Panc1 (cell line): ENCODE data around the gene GGA1.

Experiments
- CTCF ChIP-seq: fragments of 450-650 bp; IDR thresholded peaks from 2 replicates; pipeline ENCODE4 v1.5.1; 2017; ENCODE audit warnings: mild to moderate bottlenecking
- POLR2AphosphoS5 ChIP-seq: IDR thresholded peaks from 2 replicates; pipeline ENCODE4 v1.6.1; 2012; ENCODE audit warnings: mild to moderate bottlenecking, low read depth, low read length, moderate library complexity
- REST ChIP-seq, 2 experiments: IDR thresholded peaks; 2 replicates each; pipeline ENCODE4 v1.6.1; 2011 to 2012; ENCODE audit warnings: low read depth in 2 of 2, control low read depth in 1 of 2, low read length in 1 of 2, mild to moderate bottlenecking in 1 of 2, moderate library complexity in 1 of 2; ENCODE audit not compliant: insufficient read depth in 1 of 2
- SIN3A ChIP-seq: IDR thresholded peaks from 2 replicates; pipeline ENCODE4 v1.6.1; 2012; ENCODE audit warnings: low read depth, mild to moderate bottlenecking, low read length, moderate library complexity, borderline replicate concordance; ENCODE audit not compliant: insufficient read depth
- TCF7L2 ChIP-seq: IDR thresholded peaks from 2 replicates; pipeline ENCODE4 v1.6.1; 2011; ENCODE audit warnings: mild to moderate bottlenecking, low read depth, low read length, inconsistent platforms

GRCh38 chr22:37628830-37629229 is 20.2 kb downstream of the GGA1 start:
- TF ChIP-seq CTCF (no peak), POLR2AphosphoS5 (no peak), REST (IDR thresholded peaks at IDR 0.05; ENCODE audit: insufficient read depth in 1 of 2, low read depth in 2 of 2, low read length in 1 of 2) (no peak), TCF7L2 (no peak), SIN3A (no peak)
